ENCODE measurements around the gene ZCCHC2. TPM values are rescaled to one million over a fixed set of nuclear protein-coding genes. Genes with fewer than 3 reads are reported as not detected.

ZCCHC2 gene
- total RNA-seq, 1 donor from 2014 or later = 5.5 TPM

- peaks cover 2% of the 10 kb centered on the region for H3K9me3 Mint-ChIP-seq
- no peak overlapping the region for H3K27ac ChIP-seq
- H3K79me2 ChIP-seq (ENCODE audit: low read depth) = no peaks in the 10 kb centered on the region
- peak overlapping the region; percentile 46 for H3K27ac Mint-ChIP-seq
- no peak overlapping the region for H3K4me3 ChIP-seq
- H3K4me2 ChIP-seq = peak overlapping the region; percentile 74
- H3F3A ChIP-seq (ENCODE audit: low read depth) = peaks cover 18% of the 10 kb centered on the region
- peaks cover 10% of the 10 kb centered on the region for H3K27me3 Mint-ChIP-seq (ENCODE audit: insufficient read depth, low read depth)
- no peaks in the 10 kb centered on the region for H3K27me3 ChIP-seq
- no peak for TF ChIP-seq CTCF (IDR thresholded peaks at IDR 0.05)
- no peak for TF ChIP-seq EZH2phosphoT487 (IDR thresholded peaks at IDR 0.05)
- no peak for TF ChIP-seq EZH2 (IDR thresholded peaks at IDR 0.05)
- no peaks in the 10 kb centered on the region for H3K9me3 ChIP-seq (ENCODE audit: low read depth)
- H3K9ac ChIP-seq = no peak overlapping the region
- H3K36me3 ChIP-seq = no peaks in the 10 kb centered on the region
- H3K4me3 Mint-ChIP-seq = peak overlapping the region; percentile 6
- peaks cover 32% of the 10 kb centered on the region for H3K4me1 ChIP-seq
- H3K4me1 Mint-ChIP-seq = peaks cover 35% of the 10 kb centered on the region
- peak overlapping the region; percentile 63 for H2AFZ ChIP-seq (replicated peaks)
- no peaks in the 10 kb centered on the region for H4K20me1 ChIP-seq (ENCODE audit: low read depth)
- no peak for DNase-seq (ENCODE audit: low spot score)
- no peaks in the 10 kb centered on the region for H3K36me3 Mint-ChIP-seq
These were observed 89.4 kb downstream of the ZCCHC2 start for GRCh38 chr18:62612289-62612645.

- no peak overlapping the region for H3K27ac ChIP-seq
- peaks cover 18% of the 10 kb centered on the region for H3F3A ChIP-seq (ENCODE audit: low read depth)
- H3K4me3 ChIP-seq = no peak overlapping the region
- H3K36me3 Mint-ChIP-seq = no peaks in the 10 kb centered on the region
- no peak overlapping the region for H2AFZ ChIP-seq (replicated peaks)
- peaks cover 8% of the 10 kb centered on the region for H3K27me3 Mint-ChIP-seq (ENCODE audit: insufficient read depth, low read depth)
- no peak overlapping the region for H3K9ac ChIP-seq
- no peaks in the 10 kb centered on the region for H3K9me3 Mint-ChIP-seq
- H3K4me1 ChIP-seq = peaks cover 32% of the 10 kb centered on the region
- no peak overlapping the region for H3K4me2 ChIP-seq
- H4K20me1 ChIP-seq (ENCODE audit: low read depth) = no peaks in the 10 kb centered on the region
- no peaks in the 10 kb centered on the region for H3K79me2 ChIP-seq (ENCODE audit: low read depth)
- TF ChIP-seq EZH2 (IDR thresholded peaks at IDR 0.05) (no peak), EZH2phosphoT487 (IDR thresholded peaks at IDR 0.05) (no peak), CTCF (IDR thresholded peaks at IDR 0.05) (no peak)
- no peaks in the 10 kb centered on the region for H3K9me3 ChIP-seq (ENCODE audit: low read depth)
- H3K4me1 Mint-ChIP-seq = peaks cover 32% of the 10 kb centered on the region
- H3K36me3 ChIP-seq = no peaks in the 10 kb centered on the region
- H3K27me3 ChIP-seq = no peaks in the 10 kb centered on the region
- H3K4me3 Mint-ChIP-seq = peak overlapping the region; percentile 6
- no peak for DNase-seq (ENCODE audit: low spot score)
- H3K27ac Mint-ChIP-seq = no peak overlapping the region
These were observed 90.0 kb downstream of the ZCCHC2 start for GRCh38 chr18:62612776-62613175.

- peaks cover 18% of the 10 kb centered on the region for H3F3A ChIP-seq (ENCODE audit: low read depth)
- H3K9ac ChIP-seq = no peak overlapping the region
- no peaks in the 10 kb centered on the region for H4K20me1 ChIP-seq (ENCODE audit: low read depth)
- TF ChIP-seq CTCF (IDR thresholded peaks at IDR 0.05) (no peak), EZH2 (IDR thresholded peaks at IDR 0.05) (no peak), EZH2phosphoT487 (IDR thresholded peaks at IDR 0.05) (no peak)
- Mint-ChIP-seq H3K27me3 (ENCODE audit: insufficient read depth, low read depth) (peaks cover 7% of the 10 kb centered on the region), H3K4me3 (no peak overlapping the region), H3K36me3 (no peaks in the 10 kb centered on the region), H3K27ac (no peak overlapping the region), H3K4me1 (peaks cover 29% of the 10 kb centered on the region), H3K9me3 (no peaks in the 10 kb centered on the region)
- no peaks in the 10 kb centered on the region for H3K9me3 ChIP-seq (ENCODE audit: low read depth)
- H3K36me3 ChIP-seq = no peaks in the 10 kb centered on the region
- H3K27me3 ChIP-seq = no peaks in the 10 kb centered on the region
- no peak for DNase-seq (ENCODE audit: low spot score)
- H3K4me2 ChIP-seq = no peak overlapping the region
- H3K27ac ChIP-seq = no peak overlapping the region
- H3K4me3 ChIP-seq = no peak overlapping the region
- H2AFZ ChIP-seq (replicated peaks) = no peak overlapping the region
- H3K79me2 ChIP-seq (ENCODE audit: low read depth) = no peaks in the 10 kb centered on the region
- H3K4me1 ChIP-seq = peaks cover 31% of the 10 kb centered on the region
These were observed 91.7 kb downstream of the ZCCHC2 start for GRCh38 chr18:62614494-62614893.
